HL-60 (cell line): ENCODE data around the gene KRTAP10-1.
A peak's percentile ranks its signal among the peaks of the same experiment; 100 is the strongest.
"Not testable (repeated sequence)": the region's sequence is repeated elsewhere in the genome, so short reads cannot be mapped to it uniquely, and the experiment has no call there.

Experiments used
- DNase-seq, 2 experiments: peaks; one replicate each; pipeline ENCODE4 v3.0.0-alpha.2; 2010 to 2020; ENCODE audit warnings: low read depth in 1 of 2, low spot score in 1 of 2
- H3K27ac ChIP-seq: fragments of 250-450 bp; sonication (Bioruptor Pico); replicated peaks from 2 replicates; pipeline ENCODE4 v1.5.1; 2020; ENCODE audit warnings: mild to moderate bottlenecking, moderate library complexity
- H3K27me3 ChIP-seq: fragments of 250-450 bp; sonication (Bioruptor Pico); 2 replicates; pipeline ENCODE4 v1.5.1; 2021; ENCODE audit warnings: mild to moderate bottlenecking, moderate library complexity; ENCODE audit not compliant: insufficient read depth, poor library complexity, severe bottlenecking
- H3K4me3 ChIP-seq: replicated peaks from 2 replicates; pipeline ENCODE4 v1.5.1; 2011; ENCODE audit warnings: mild to moderate bottlenecking, control low read depth, low read length; ENCODE audit not compliant: insufficient read depth
- GABPA ChIP-seq: IDR thresholded peaks from 2 replicates; pipeline ENCODE4 v1.6.1; 2012; ENCODE audit warnings: low read depth
- POLR2AphosphoS5 ChIP-seq: IDR thresholded peaks from 2 replicates; pipeline ENCODE4 v1.6.1; 2012; ENCODE audit warnings: low read depth
- SPI1 ChIP-seq: IDR thresholded peaks from 2 replicates; pipeline ENCODE4 v1.6.1; 2012; ENCODE audit warnings: low read depth, mild to moderate bottlenecking, borderline replicate concordance
- TF ChIP-seq, protein P1 (sequence below): IDR thresholded peaks from 2 replicates; pipeline ENCODE4 v1.6.1; 2012; ENCODE audit warnings: low read depth; ENCODE audit not compliant: insufficient replicate concordance
- TF ChIP-seq, protein P2 (sequence below): IDR thresholded peaks from one replicate; pipeline ENCODE4 v1.5.1; 2011; ENCODE audit warnings: low read length, control low read depth, inconsistent platforms; ENCODE audit not compliant: insufficient read depth

Gene KRTAP10-1

DNA sequence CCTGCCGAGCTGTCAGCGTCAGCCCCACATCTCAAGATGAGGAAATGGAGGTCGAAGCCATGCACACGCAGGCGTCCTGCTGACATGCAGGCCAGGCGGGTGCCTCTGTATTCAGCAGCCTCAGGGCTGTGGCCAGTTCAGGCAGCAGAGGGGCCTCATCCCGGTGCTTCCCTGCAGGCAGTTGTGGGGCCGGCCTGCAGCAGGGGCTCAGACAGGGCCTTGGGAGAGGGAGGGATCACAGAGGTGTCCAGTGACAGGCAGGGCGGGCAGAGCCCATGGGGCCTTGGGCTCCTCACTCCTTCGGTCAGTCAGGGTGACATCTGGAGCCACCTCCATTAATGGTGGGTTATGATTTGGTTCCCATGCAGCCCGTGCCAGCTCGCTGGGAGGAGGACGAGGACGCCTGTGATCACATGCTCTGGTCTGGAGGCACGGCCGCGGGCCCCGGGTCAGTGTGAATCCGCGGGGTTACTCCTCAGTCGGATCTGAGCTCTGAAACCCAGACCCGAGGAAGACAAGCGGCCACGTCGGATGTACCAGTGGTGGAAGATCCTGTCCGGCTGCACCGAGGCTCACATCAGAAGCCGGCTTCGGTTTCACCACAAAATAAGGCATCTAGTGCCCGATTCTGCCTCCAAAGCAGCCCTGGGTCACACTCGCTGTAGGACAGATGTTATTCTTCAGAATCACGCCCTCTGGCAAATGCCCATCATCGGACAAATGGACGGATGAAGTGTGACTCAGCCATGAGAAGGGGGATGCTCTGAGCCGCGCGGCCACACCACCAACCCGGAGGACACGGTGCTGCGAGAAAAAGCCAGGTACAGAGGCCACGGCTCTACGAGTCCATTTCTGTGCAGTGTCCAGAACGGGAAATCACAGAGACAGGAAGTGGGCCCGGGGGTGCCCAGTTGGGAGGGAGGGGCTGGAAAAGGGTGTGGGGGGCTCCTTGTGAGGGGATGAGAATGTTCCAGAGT lies 33.4 kb downstream of the KRTAP10-1 start:
- Histone ChIP-seq H3K4me3 (no peak overlapping the region), H3K27me3 (no peaks in the 10 kb centered on the region), H3K27ac (no peak overlapping the region)
- TF ChIP-seq, protein P1, sequence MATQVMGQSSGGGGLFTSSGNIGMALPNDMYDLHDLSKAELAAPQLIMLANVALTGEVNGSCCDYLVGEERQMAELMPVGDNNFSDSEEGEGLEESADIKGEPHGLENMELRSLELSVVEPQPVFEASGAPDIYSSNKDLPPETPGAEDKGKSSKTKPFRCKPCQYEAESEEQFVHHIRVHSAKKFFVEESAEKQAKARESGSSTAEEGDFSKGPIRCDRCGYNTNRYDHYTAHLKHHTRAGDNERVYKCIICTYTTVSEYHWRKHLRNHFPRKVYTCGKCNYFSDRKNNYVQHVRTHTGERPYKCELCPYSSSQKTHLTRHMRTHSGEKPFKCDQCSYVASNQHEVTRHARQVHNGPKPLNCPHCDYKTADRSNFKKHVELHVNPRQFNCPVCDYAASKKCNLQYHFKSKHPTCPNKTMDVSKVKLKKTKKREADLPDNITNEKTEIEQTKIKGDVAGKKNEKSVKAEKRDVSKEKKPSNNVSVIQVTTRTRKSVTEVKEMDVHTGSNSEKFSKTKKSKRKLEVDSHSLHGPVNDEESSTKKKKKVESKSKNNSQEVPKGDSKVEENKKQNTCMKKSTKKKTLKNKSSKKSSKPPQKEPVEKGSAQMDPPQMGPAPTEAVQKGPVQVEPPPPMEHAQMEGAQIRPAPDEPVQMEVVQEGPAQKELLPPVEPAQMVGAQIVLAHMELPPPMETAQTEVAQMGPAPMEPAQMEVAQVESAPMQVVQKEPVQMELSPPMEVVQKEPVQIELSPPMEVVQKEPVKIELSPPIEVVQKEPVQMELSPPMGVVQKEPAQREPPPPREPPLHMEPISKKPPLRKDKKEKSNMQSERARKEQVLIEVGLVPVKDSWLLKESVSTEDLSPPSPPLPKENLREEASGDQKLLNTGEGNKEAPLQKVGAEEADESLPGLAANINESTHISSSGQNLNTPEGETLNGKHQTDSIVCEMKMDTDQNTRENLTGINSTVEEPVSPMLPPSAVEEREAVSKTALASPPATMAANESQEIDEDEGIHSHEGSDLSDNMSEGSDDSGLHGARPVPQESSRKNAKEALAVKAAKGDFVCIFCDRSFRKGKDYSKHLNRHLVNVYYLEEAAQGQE, result no peak
- no peak for TF ChIP-seq GABPA
- no peak for TF ChIP-seq POLR2AphosphoS5
- TF ChIP-seq SPI1, result no peak
- no peak for DNase-seq

DNA sequence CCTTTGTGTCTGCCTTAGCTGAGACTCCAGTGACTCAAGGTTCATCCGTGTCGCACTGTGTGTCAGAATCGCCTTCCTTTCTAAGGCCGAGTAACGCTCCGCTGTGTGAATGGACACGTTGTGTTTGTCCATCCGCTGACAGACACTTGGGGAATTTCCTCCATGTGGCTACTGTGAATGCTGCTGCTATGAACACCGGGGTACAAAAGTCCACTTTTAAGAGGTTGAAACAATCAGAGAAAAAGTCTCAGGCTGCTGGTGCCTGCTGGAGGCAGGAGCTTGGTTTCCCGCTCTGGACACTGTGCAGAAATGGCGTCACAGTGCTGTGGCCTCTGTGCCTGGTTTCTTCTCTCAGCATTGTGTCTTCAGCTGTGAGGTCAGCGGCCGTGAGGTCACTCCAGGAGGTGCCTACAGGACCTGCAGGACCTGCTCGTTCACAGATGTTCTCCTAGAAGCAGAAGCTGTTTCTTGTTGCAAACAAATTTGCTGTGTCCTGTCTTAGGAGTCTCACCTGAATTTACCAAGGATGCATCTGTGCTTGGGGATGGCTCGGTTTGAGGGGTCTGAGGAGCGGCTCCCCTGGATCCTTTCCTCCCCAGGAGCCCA lies 34.2 kb downstream of the KRTAP10-1 start:
- DNase-seq, result no peak
- no peak overlapping the region for H3K4me3 ChIP-seq
- no peaks in the 10 kb centered on the region for H3K27me3 ChIP-seq
- H3K27ac ChIP-seq, result no peak overlapping the region
- TF ChIP-seq, protein P1, result no peak
- TF ChIP-seq GABPA, result no peak
- no peak for TF ChIP-seq SPI1
- TF ChIP-seq, protein P2, sequence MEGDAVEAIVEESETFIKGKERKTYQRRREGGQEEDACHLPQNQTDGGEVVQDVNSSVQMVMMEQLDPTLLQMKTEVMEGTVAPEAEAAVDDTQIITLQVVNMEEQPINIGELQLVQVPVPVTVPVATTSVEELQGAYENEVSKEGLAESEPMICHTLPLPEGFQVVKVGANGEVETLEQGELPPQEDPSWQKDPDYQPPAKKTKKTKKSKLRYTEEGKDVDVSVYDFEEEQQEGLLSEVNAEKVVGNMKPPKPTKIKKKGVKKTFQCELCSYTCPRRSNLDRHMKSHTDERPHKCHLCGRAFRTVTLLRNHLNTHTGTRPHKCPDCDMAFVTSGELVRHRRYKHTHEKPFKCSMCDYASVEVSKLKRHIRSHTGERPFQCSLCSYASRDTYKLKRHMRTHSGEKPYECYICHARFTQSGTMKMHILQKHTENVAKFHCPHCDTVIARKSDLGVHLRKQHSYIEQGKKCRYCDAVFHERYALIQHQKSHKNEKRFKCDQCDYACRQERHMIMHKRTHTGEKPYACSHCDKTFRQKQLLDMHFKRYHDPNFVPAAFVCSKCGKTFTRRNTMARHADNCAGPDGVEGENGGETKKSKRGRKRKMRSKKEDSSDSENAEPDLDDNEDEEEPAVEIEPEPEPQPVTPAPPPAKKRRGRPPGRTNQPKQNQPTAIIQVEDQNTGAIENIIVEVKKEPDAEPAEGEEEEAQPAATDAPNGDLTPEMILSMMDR, result no peak
- no peak for TF ChIP-seq POLR2AphosphoS5

DNA sequence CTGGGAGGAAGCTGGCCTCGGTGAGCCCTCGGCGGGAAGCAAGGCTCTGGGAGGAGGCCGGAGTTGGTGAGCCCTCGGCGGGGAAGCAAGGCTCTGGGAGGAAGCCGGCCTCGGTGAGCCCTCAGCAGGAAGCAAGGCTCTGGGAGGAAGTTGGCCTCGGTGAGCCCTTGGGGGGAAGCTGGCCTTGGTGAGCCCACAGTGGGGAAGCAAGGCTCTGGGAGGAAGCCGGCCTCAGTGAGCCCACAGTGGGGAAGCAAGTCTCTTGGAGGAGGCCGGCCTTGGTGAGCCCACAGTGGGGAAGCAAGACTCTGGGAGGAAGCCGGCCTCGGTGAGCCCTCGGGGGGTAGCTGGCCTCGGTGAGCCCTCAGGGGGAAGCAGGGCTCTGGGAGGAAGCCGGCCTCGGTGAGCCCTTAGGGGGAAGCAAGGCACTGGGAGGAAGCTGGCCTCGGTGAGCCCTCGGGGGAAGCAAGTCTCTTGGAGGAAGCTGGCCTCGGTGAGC lies 36.0 kb downstream of the KRTAP10-1 start:
- H3K4me3 ChIP-seq, result no peak overlapping the region
- peak; percentile 34; the same call in 1 of the 2 replicates for TF ChIP-seq GABPA
- TF ChIP-seq SPI1, result peak; percentile 50; the same call in 1 of the 2 replicates
- TF ChIP-seq, protein P2, result no peak

DNA sequence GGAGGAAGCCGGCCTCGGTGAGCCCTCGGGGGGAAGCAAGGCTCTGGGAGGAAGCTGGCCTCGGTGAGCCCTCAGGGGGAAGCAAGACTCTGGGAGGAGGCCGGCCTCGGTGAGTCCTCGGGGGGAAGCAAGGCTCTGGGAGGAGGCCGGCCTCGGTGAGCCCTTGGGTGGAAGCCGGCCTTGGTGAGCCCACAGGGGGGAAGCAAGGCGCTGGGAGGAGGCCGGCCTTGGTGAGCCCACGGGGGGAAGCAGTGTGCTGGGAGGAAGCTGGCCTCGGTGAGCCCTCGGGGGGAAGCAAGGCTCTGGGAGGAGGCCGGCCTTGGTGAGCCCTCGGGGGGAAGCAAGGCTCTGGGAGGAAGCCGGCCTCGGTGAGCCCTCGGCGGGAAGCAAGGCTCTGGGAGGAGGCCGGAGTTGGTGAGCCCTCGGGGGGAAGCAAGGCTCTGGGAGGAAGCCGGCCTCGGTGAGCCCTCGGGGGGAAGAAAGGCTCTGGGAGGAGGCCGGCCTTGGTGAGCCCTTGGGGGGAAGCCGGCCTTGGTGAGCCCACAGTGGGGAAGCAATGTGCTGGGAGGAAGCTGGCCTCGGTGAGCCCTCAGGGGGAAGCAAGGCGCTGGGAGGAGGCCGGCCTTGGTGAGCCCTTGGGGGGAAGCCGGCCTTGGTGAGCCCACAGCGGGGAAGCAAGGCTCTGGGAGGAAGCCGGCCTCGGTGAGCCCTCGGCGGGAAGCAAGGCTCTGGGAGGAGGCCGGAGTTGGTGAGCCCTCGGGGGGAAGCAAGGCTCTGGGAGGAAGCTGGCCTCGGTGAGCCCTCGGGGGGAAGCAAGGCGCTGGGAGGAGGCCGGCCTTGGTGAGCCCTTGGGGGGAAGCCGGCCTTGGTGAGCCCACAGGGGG lies 36.7 kb downstream of the KRTAP10-1 start:
- DNase-seq, result peak in 1 of 2 experiments; percentile 26
- H3K27ac ChIP-seq, result not testable (repeated sequence)

More for the DNA sequence above, 36.0 kb downstream of the KRTAP10-1 start:
- DNase-seq, result peak; percentile 77 to 89
- no peak overlapping the region for H3K27ac ChIP-seq
- no peaks in the 10 kb centered on the region for H3K27me3 ChIP-seq

More for the DNA sequence above, 36.7 kb downstream of the KRTAP10-1 start:
- not testable (repeated sequence) for H3K27me3 ChIP-seq, H3K4me3 ChIP-seq
